Loucy (cell line): ENCODE results near the gene DEGS1.

Experiments used
- H2AFZ ChIP-seq: fragments of 200-600 bp; sonication (generic); 2 replicates; pipeline ENCODE4 v1.6.0; 2016; ENCODE audit warnings: antibody characterized with exemption, mild to moderate bottlenecking, low read length, moderate library complexity
- H3F3A ChIP-seq: fragments of 200-600 bp; 2 replicates; pipeline ENCODE4 v1.6.0; 2016; ENCODE audit warnings: antibody characterized with exemption, low read depth, mild to moderate bottlenecking
- H3K27me3 ChIP-seq: fragments of 200-600 bp; sonication (generic); 2 replicates; pipeline ENCODE4 v1.6.1; 2014; ENCODE audit warnings: low read length, mild to moderate bottlenecking; ENCODE audit not compliant: insufficient read depth, poor library complexity, severe bottlenecking
- H3K36me3 ChIP-seq: fragments of 200-600 bp; sonication (generic); 2 replicates; pipeline ENCODE4 v1.6.1; 2016; ENCODE audit warnings: low read length; ENCODE audit not compliant: insufficient read depth
- H3K4me1 ChIP-seq: fragments of 200-600 bp; sonication (generic); 2 replicates; pipeline ENCODE4 v1.5.1; 2014; ENCODE audit warnings: low read length, mild to moderate bottlenecking; ENCODE audit not compliant: insufficient read depth, poor library complexity, severe bottlenecking
- H3K4me2 ChIP-seq: fragments of 200-600 bp; sonication (generic); 2 replicates; pipeline ENCODE4 v1.6.0; 2014; ENCODE audit warnings: antibody characterized with exemption, low read length, low read depth, mild to moderate bottlenecking; ENCODE audit not compliant: poor library complexity, severe bottlenecking
- H3K4me3 ChIP-seq: fragments of 200-600 bp; sonication (generic); 2 replicates; pipeline ENCODE4 v1.5.1; 2014; ENCODE audit warnings: low read length, mild to moderate bottlenecking, mixed read lengths; ENCODE audit not compliant: poor library complexity, severe bottlenecking
- H3K79me2 ChIP-seq: fragments of 200-600 bp; sonication (generic); 2 replicates; pipeline ENCODE4 v1.6.1; 2014; ENCODE audit warnings: low read length; ENCODE audit not compliant: insufficient read depth
- H3K9ac ChIP-seq: fragments of 200-600 bp; sonication (generic); 2 replicates; pipeline ENCODE4 v1.6.0; 2014; ENCODE audit warnings: mild to moderate bottlenecking, low read depth, low read length, moderate library complexity; ENCODE audit not compliant: poor library complexity, severe bottlenecking
- H3K9me2 ChIP-seq: fragments of 200-600 bp; sonication (generic); replicated peaks from 2 replicates; pipeline ENCODE4 v1.6.1; 2016; ENCODE audit warnings: low read depth, low read length, mixed read lengths
- H3K9me3 ChIP-seq: fragments of 200-600 bp; sonication (generic); 2 replicates; pipeline ENCODE4 v1.6.1; 2014; ENCODE audit warnings: mild to moderate bottlenecking, antibody characterized with exemption, low read length, low read depth; ENCODE audit not compliant: insufficient read depth
- H4K20me1 ChIP-seq: fragments of 200-600 bp; sonication (generic); 2 replicates; pipeline ENCODE4 v1.6.0; 2014; ENCODE audit warnings: antibody characterized with exemption, low read length, mild to moderate bottlenecking; ENCODE audit not compliant: insufficient read depth, poor library complexity, severe bottlenecking
- EZH2phosphoT487 ChIP-seq: fragments of 200-600 bp; IDR thresholded peaks from 2 replicates; pipeline ENCODE4 v1.6.1; 2018; ENCODE audit warnings: antibody characterized with exemption, mild to moderate bottlenecking, moderate library complexity, borderline replicate concordance
- TF ChIP-seq, protein P1 (sequence below): fragments of 200-600 bp; sonication (generic); conservative IDR thresholded peaks from 2 replicates; pipeline ENCODE4 v1.5.1; 2014; ENCODE audit warnings: mild to moderate bottlenecking, antibody characterized with exemption, low read length

Gene DEGS1

GRCh38 chr1:224201383-224201782 is 18.3 kb downstream of the DEGS1 start:
- no peaks in the 10 kb centered on the region for H3F3A ChIP-seq
- H4K20me1 ChIP-seq: no peaks in the 10 kb centered on the region
- no peak overlapping the region for H3K4me2 ChIP-seq
- H3K27me3 ChIP-seq: no peaks in the 10 kb centered on the region
- no peak overlapping the region for H3K9ac ChIP-seq
- TF ChIP-seq, protein P1, sequence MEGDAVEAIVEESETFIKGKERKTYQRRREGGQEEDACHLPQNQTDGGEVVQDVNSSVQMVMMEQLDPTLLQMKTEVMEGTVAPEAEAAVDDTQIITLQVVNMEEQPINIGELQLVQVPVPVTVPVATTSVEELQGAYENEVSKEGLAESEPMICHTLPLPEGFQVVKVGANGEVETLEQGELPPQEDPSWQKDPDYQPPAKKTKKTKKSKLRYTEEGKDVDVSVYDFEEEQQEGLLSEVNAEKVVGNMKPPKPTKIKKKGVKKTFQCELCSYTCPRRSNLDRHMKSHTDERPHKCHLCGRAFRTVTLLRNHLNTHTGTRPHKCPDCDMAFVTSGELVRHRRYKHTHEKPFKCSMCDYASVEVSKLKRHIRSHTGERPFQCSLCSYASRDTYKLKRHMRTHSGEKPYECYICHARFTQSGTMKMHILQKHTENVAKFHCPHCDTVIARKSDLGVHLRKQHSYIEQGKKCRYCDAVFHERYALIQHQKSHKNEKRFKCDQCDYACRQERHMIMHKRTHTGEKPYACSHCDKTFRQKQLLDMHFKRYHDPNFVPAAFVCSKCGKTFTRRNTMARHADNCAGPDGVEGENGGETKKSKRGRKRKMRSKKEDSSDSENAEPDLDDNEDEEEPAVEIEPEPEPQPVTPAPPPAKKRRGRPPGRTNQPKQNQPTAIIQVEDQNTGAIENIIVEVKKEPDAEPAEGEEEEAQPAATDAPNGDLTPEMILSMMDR: no peak
- no peak for TF ChIP-seq EZH2phosphoT487
- H3K79me2 ChIP-seq: no peaks in the 10 kb centered on the region
- no peaks in the 10 kb centered on the region for H3K9me3 ChIP-seq
- no peak overlapping the region for H2AFZ ChIP-seq
- peaks cover 13% of the 10 kb centered on the region for H3K4me1 ChIP-seq
- no peak overlapping the region for H3K4me3 ChIP-seq
- no peaks in the 10 kb centered on the region for H3K36me3 ChIP-seq
- no peaks in the 10 kb centered on the region for H3K9me2 ChIP-seq

DNA sequence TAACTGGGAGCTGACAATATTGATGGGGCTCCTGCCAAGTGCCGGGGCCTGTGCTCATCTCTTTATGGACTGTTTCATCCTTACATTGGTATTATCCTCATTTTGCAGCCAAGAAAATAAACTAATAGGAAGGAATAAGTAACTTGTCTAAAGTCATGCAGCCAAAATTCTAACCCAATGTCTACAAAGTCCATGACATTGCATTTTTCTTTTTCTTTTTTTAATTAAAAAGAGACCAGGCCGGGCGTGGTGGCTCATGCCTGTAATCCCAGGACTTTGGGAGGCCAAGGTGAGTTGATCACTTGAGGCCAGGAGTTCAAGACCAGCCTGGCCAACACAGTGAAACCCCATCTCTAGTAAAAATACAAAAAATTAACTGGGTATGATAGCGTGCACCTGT is 18.8 kb downstream of the DEGS1 start:
- H3K4me2 ChIP-seq: no peak overlapping the region
- no peak overlapping the region for H2AFZ ChIP-seq
- no peak for TF ChIP-seq EZH2phosphoT487
- TF ChIP-seq, protein P1: no peak
- H3K9ac ChIP-seq: no peak overlapping the region
- H3K36me3 ChIP-seq: no peaks in the 10 kb centered on the region
- no peaks in the 10 kb centered on the region for H3F3A ChIP-seq
- no peaks in the 10 kb centered on the region for H3K9me2 ChIP-seq
- H3K79me2 ChIP-seq: no peaks in the 10 kb centered on the region
- H3K27me3 ChIP-seq: no peaks in the 10 kb centered on the region
- no peaks in the 10 kb centered on the region for H3K9me3 ChIP-seq
- H3K4me1 ChIP-seq: peaks cover 13% of the 10 kb centered on the region
- H4K20me1 ChIP-seq: no peaks in the 10 kb centered on the region
- H3K4me3 ChIP-seq: no peak overlapping the region

- H3K36me3 ChIP-seq: no peaks in the 10 kb centered on the region
- no peak overlapping the region for H3K9ac ChIP-seq
- TF ChIP-seq EZH2phosphoT487: no peak
- TF ChIP-seq, protein P1: no peak
- no peaks in the 10 kb centered on the region for H3F3A ChIP-seq
- peaks cover 13% of the 10 kb centered on the region for H3K4me1 ChIP-seq
- no peak overlapping the region for H2AFZ ChIP-seq
- H3K9me2 ChIP-seq: no peaks in the 10 kb centered on the region
- no peaks in the 10 kb centered on the region for H3K27me3 ChIP-seq
- H4K20me1 ChIP-seq: no peaks in the 10 kb centered on the region
- no peak overlapping the region for H3K4me2 ChIP-seq
- H3K79me2 ChIP-seq: no peaks in the 10 kb centered on the region
- no peaks in the 10 kb centered on the region for H3K9me3 ChIP-seq
- H3K4me3 ChIP-seq: no peak overlapping the region
Observed at GRCh38 chr1:224203243-224204016, 20.4 kb downstream of the DEGS1 start.
